Keratinocyte (primary cell): ENCODE data around the gene NLRP1. TPM values are rescaled to one million over a fixed set of nuclear protein-coding genes. Genes with fewer than 3 reads are reported as not detected.

Experiments used
- DNase-seq: peaks from one replicate; pipeline ENCODE4 v3.0.0-alpha.2; 2011; ENCODE audit warnings: low read depth, missing footprints, low spot score
- FAIRE-seq: peaks from 2 replicates; lab custom pipeline; 2011; peaks lifted over from hg19 to GRCh38; lab: Jason Lieb, UNC
- H2AFZ ChIP-seq: 2 replicates; pipeline ENCODE4 v1.6.0; 2012; ENCODE audit warnings: low read length, control low read depth, inconsistent platforms; ENCODE audit not compliant: control insufficient read depth
- H3K27ac ChIP-seq: 2 replicates; pipeline ENCODE4 v1.5.1; 2011; ENCODE audit warnings: low read length; ENCODE audit not compliant: control insufficient read depth, insufficient read depth
- H3K27me3 ChIP-seq: 3 replicates; pipeline ENCODE4 v1.6.0; 2011; ENCODE audit warnings: low read length; ENCODE audit not compliant: control insufficient read depth, insufficient read depth; ENCODE audit errors: extremely low read depth
- H3K36me3 ChIP-seq, 2 experiments: 2 replicates in 1 of 2; 3 replicates in 1 of 2; pipeline ENCODE4 v1.5.1; 2011; ENCODE audit warnings: low read length in 2 of 2, mild to moderate bottlenecking in 1 of 2; ENCODE audit not compliant: control insufficient read depth in 2 of 2, insufficient read depth in 2 of 2; ENCODE audit errors: extremely low read depth in 1 of 2
- H3K4me1 ChIP-seq: 3 replicates; pipeline ENCODE4 v1.5.1; 2011; ENCODE audit warnings: low read length; ENCODE audit not compliant: control insufficient read depth, insufficient read depth; ENCODE audit errors: extremely low read depth
- H3K4me2 ChIP-seq: 3 replicates; pipeline ENCODE4 v1.6.0; 2011; ENCODE audit warnings: low read depth, low read length; ENCODE audit not compliant: control insufficient read depth, insufficient read depth; ENCODE audit errors: extremely low read depth
- H3K4me3 ChIP-seq, 3 experiments: fragments of 200-600 bp in 1 of 3; sonication (generic) in 1 of 3; 2 replicates in 2 of 3; 3 replicates in 1 of 3; pipeline ENCODE4 v1.5.1; 2011 to 2016; ENCODE audit warnings: low read length in 3 of 3, mild to moderate bottlenecking in 3 of 3, control low read depth in 2 of 3, inconsistent platforms in 1 of 3, low read depth in 1 of 3, mixed read lengths in 1 of 3, mixed run types in 1 of 3, moderate library complexity in 1 of 3; ENCODE audit not compliant: control insufficient read depth in 2 of 3, insufficient read depth in 2 of 3; ENCODE audit errors: extremely low read depth in 1 of 3
- H3K79me2 ChIP-seq: 2 replicates; pipeline ENCODE4 v1.6.0; 2012; ENCODE audit warnings: low read length; ENCODE audit not compliant: control insufficient read depth, insufficient read depth
- H3K9ac ChIP-seq: 3 replicates; pipeline ENCODE4 v1.6.0; 2011; ENCODE audit warnings: low read length; ENCODE audit not compliant: control insufficient read depth, insufficient read depth; ENCODE audit errors: extremely low read depth
- H3K9me1 ChIP-seq: 3 replicates; pipeline ENCODE4 v1.6.0; 2011; ENCODE audit warnings: low read length; ENCODE audit not compliant: control insufficient read depth, insufficient read depth; ENCODE audit errors: extremely low read depth
- H3K9me3 ChIP-seq: 2 replicates; pipeline ENCODE4 v1.5.1; 2012; ENCODE audit warnings: low read depth, low read length; ENCODE audit not compliant: control insufficient read depth
- H4K20me1 ChIP-seq: 3 replicates; pipeline ENCODE4 v1.6.0; 2011; ENCODE audit warnings: low read length; ENCODE audit not compliant: control insufficient read depth, insufficient read depth; ENCODE audit errors: extremely low read depth
- EZH2 ChIP-seq: IDR thresholded peaks from one replicate; pipeline ENCODE4 v1.6.1; 2012; ENCODE audit warnings: inconsistent platforms, mild to moderate bottlenecking, low read length, moderate library complexity
- dilution Hi-C: fragments of 300-500 bp; cut with MboI; formaldehyde crosslinking; loops from one replicate; pipeline ENCODE4 v1.7.0; 2020; ENCODE audit warnings: low sequenced_read_pairs; ENCODE audit not compliant: extremely low pct_ligation_motif_present
- polyA plus RNA-seq, 5 experiments: library from polyadenylated mRNA; depleted of rRNA in 3 of 5; stranded (reverse) in 3 of 5; stranded (forward) in 1 of 5; unstranded in 1 of 5; fragments of >200 nt; gene quantifications; 1 replicate in 1 of 5; 2 replicates in 3 of 5; 3 replicates in 1 of 5; pipeline versions ENCODE4 v1.2.1 to v1.2.3, GENCODE V29; 2011 to 2012; ENCODE audit warnings: missing spikeins in 2 of 5, low read depth in 1 of 5, low replicate concordance in 1 of 5
- TF ChIP-seq, protein P1 (sequence below), 3 experiments: IDR thresholded peaks in 1 of 3; conservative IDR thresholded peaks in 1 of 3; optimal IDR thresholded peaks in 1 of 3; 2 replicates in 2 of 3; 3 replicates in 1 of 3; pipeline versions ENCODE3 to v1.5.1; 2011; ENCODE audit warnings: low read length in 3 of 3, mild to moderate bottlenecking in 3 of 3, moderate library complexity in 2 of 3, control low read depth in 1 of 3, inconsistent platforms in 1 of 3; ENCODE audit not compliant: insufficient read depth in 2 of 3; ENCODE audit errors: extremely low read depth in 1 of 3

The NLRP1 gene
- polyA plus RNA-seq, 1 donor (not counting 4 experiments of a cell fraction or from before 2014, with no cell fraction given), result 20.1 TPM

DNA sequence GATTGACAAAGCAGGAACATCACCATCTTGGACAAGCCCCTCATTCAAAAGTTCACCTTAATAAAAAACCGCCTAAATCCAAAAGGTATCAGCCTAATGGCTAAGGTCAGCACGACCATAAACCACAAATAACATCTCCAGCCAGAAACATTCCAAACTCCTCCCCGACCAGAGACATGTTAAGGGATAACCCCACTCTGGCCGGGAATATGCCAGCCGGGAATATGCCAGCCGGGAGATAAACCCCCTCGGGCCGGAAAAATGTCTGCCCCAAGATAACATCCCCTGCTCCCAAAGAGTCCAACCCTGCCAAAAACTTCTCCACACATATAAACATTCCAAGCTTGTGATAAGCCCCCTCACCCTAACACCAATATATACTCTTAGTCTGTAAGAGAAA, 116.9 kb downstream of the NLRP1 start:
- H3K79me2 ChIP-seq, result peaks cover 63% of the 10 kb centered on the region
- H3K27ac ChIP-seq, result peak overlapping the region; percentile 65
- dilution Hi-C loops, result no loop called here
- peak overlapping the region; percentile 82 for H3K9ac ChIP-seq
- TF ChIP-seq, protein P1, sequence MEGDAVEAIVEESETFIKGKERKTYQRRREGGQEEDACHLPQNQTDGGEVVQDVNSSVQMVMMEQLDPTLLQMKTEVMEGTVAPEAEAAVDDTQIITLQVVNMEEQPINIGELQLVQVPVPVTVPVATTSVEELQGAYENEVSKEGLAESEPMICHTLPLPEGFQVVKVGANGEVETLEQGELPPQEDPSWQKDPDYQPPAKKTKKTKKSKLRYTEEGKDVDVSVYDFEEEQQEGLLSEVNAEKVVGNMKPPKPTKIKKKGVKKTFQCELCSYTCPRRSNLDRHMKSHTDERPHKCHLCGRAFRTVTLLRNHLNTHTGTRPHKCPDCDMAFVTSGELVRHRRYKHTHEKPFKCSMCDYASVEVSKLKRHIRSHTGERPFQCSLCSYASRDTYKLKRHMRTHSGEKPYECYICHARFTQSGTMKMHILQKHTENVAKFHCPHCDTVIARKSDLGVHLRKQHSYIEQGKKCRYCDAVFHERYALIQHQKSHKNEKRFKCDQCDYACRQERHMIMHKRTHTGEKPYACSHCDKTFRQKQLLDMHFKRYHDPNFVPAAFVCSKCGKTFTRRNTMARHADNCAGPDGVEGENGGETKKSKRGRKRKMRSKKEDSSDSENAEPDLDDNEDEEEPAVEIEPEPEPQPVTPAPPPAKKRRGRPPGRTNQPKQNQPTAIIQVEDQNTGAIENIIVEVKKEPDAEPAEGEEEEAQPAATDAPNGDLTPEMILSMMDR (optimal IDR thresholded peaks at IDR 0.05 in 1 of 3, IDR thresholded peaks at IDR 0.05 in 1 of 3, conservative IDR thresholded peaks at IDR 0.05 in 1 of 3; ENCODE audit: extremely low read depth in 1 of 3, insufficient read depth in 2 of 3, low read length in 3 of 3), result no peak
- TF ChIP-seq EZH2, result no peak
- H3K9me3 ChIP-seq, result no peaks in the 10 kb centered on the region
- FAIRE-seq (no peak), DNase-seq (no peak)
- peaks cover 2% of the 10 kb centered on the region for H3K9me1 ChIP-seq
- no peaks in the 10 kb centered on the region for H4K20me1 ChIP-seq
- H3K4me2 ChIP-seq, result peak overlapping the region; percentile 63
- H2AFZ ChIP-seq, result no peak overlapping the region
- no peaks in the 10 kb centered on the region for H3K27me3 ChIP-seq
- peaks cover 0 to 8% of the 10 kb centered on the region in 2 experiments for H3K36me3 ChIP-seq
- peaks cover 8% of the 10 kb centered on the region for H3K4me1 ChIP-seq
- H3K4me3 ChIP-seq, result peak overlapping the region; percentile 78 to 88 (median 86)

DNA sequence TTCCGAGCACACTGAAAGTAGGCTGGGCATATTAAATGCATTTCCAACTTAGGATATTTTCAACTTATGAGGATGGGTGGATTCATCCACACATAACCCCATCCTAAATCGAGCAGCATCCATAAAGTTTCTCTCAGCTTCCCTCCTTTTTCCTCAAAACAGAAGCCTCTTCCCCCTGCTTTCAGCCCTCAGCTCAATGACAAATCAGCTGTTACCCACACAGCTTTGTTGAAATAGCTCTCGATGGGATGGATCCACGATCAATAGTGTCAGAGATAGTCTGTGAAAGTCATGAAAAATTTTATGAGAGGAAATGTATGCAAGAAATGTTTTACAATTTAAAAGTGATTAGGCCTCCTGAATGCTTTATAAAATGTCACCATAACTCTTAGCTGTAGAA, 118.0 kb downstream of the NLRP1 start:
- FAIRE-seq (no peak), DNase-seq (no peak)
- dilution Hi-C loops, result no loop called here

More for the DNA sequence above, 118.0 kb downstream of the NLRP1 start:
- Histone ChIP-seq H3K27ac (no peak overlapping the region), H3K4me3 (no peak overlapping the region), H2AFZ (no peak overlapping the region), H3K27me3 (no peaks in the 10 kb centered on the region), H3K4me1 (peaks cover 8% of the 10 kb centered on the region), H3K79me2 (peaks cover 67% of the 10 kb centered on the region), H3K4me2 (peak overlapping the region; percentile 63), H3K9me1 (peaks cover 2% of the 10 kb centered on the region), H3K9me3 (no peaks in the 10 kb centered on the region), H4K20me1 (no peaks in the 10 kb centered on the region), H3K9ac (no peak overlapping the region), H3K36me3 (peaks cover 0 to 5% of the 10 kb centered on the region in 2 experiments)
- no peak for TF ChIP-seq EZH2
- TF ChIP-seq, protein P1 (optimal IDR thresholded peaks at IDR 0.05 in 1 of 3, IDR thresholded peaks at IDR 0.05 in 1 of 3, conservative IDR thresholded peaks at IDR 0.05 in 1 of 3; ENCODE audit: extremely low read depth in 1 of 3, insufficient read depth in 2 of 3, low read length in 3 of 3), result no peak
